Natural killer cell treated with Interleukin-12 subunit alpha and Interleukin-12 subunit beta and Interleukin-15 and Interleukin-18, amount 100 ng/mL, for 72 hours (primary cell): ENCODE results near the gene SLC12A8. TPM values are rescaled to one million over a fixed set of nuclear protein-coding genes. Genes with fewer than 3 reads are reported as not detected.
"Not testable (repeated sequence)": the region's sequence is repeated elsewhere in the genome, so short reads cannot be mapped to it uniquely, and the experiment has no call there.

Experiments
- ATAC-seq, 2 donors: fragments of 150-1000 bp; cut with Tn5 transposase in 1 of 2; sonication (Bioruptor Pico), chemical (Tn5 transposase) in 1 of 2; 2 replicates each; pipeline ENCODE4 v1.10.0; 2021
- DNase-seq: peaks from one replicate; pipeline ENCODE4 v3.0.0; 2022; ENCODE audit warnings: low spot score
- H3K27ac Mint-ChIP-seq, 2 donors: 1 replicate in 1 of 2; 2 replicates in 1 of 2; pipeline ENCODE4 v1.8.0; 2022; ENCODE audit warnings: mixed read lengths in 2 of 2, mild to moderate bottlenecking in 1 of 2, moderate library complexity in 1 of 2
- H3K27me3 Mint-ChIP-seq, 2 donors: 1 replicate in 1 of 2; 2 replicates in 1 of 2; pipeline ENCODE4 v1.8.0; 2022; ENCODE audit warnings: mixed read lengths in 2 of 2
- H3K36me3 Mint-ChIP-seq: one replicate; pipeline ENCODE4 v1.8.0; 2022; ENCODE audit warnings: mixed read lengths
- H3K4me1 Mint-ChIP-seq, 2 donors: 1 replicate in 1 of 2; 2 replicates in 1 of 2; pipeline ENCODE4 v1.8.0; 2022; ENCODE audit warnings: low read depth in 2 of 2, mixed read lengths in 2 of 2, mild to moderate bottlenecking in 1 of 2
- H3K4me3 Mint-ChIP-seq: one replicate; pipeline ENCODE4 v1.8.0; 2022; ENCODE audit warnings: mixed read lengths
- H3K9me3 Mint-ChIP-seq: 2 replicates; pipeline ENCODE4 v1.8.0; 2022; ENCODE audit warnings: mixed read lengths
- total RNA-seq, 2 donors: library from RNA; stranded (reverse); gene quantifications; one replicate each; pipeline ENCODE4 v1.2.3, GENCODE V29; 2022

SLC12A8 gene
- total RNA-seq, 2 donors from 2014 or later = 2.7 to 4.7 TPM

- H3K27me3 Mint-ChIP-seq = no peaks in the 10 kb centered on the region
- H3K4me3 Mint-ChIP-seq = no peak overlapping the region
- no peak for ATAC-seq
- peaks cover 7 to 25% of the 10 kb centered on the region in 2 donors for H3K4me1 Mint-ChIP-seq
- no peak overlapping the region for H3K27ac Mint-ChIP-seq
- H3K36me3 Mint-ChIP-seq = no peaks in the 10 kb centered on the region
- H3K9me3 Mint-ChIP-seq = no peaks in the 10 kb centered on the region
- DNase-seq = no peak
Measured at GRCh38 chr3:125085166-125085565, 127.4 kb downstream of the SLC12A8 start.

DNA sequence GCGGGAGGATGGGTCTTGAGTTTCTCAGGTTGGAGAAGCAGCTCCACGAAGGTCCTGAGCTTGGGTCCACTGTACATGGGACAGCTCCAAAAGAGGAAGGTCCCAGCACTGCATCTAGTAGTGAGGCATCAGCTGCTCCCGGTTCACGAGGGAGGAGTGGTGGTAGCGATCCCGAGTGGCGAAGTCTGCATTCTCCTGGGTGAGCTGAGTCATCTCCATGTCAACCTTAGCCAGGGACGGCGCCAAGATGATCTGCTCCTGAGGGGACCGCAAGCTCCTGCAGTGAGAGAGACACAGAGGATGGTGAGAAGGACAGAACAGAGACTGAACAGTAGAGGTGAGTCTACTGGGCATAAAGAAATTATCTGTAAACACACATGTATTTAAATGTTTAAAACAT, 128.8 kb downstream of the SLC12A8 start:
- ATAC-seq (no peak), DNase-seq (no peak)
- peaks cover 14 to 36% of the 10 kb centered on the region in 2 donors for H3K4me1 Mint-ChIP-seq
- peak overlapping the region in 1 of 2 donors; percentile 80 for H3K27ac Mint-ChIP-seq
- no peak overlapping the region for H3K4me3 Mint-ChIP-seq
- H3K9me3 Mint-ChIP-seq = no peaks in the 10 kb centered on the region
- H3K27me3 Mint-ChIP-seq = no peaks in the 10 kb centered on the region
- H3K36me3 Mint-ChIP-seq = no peaks in the 10 kb centered on the region

- H3K27ac Mint-ChIP-seq = peak overlapping the region in 1 of 2 donors; percentile 42
- not testable (repeated sequence) for H3K36me3 Mint-ChIP-seq
- ATAC-seq = peak in 1 of 2 donors; percentile 88
Measured at GRCh38 chr3:125082339-125082738, 130.2 kb downstream of the SLC12A8 start.

DNA sequence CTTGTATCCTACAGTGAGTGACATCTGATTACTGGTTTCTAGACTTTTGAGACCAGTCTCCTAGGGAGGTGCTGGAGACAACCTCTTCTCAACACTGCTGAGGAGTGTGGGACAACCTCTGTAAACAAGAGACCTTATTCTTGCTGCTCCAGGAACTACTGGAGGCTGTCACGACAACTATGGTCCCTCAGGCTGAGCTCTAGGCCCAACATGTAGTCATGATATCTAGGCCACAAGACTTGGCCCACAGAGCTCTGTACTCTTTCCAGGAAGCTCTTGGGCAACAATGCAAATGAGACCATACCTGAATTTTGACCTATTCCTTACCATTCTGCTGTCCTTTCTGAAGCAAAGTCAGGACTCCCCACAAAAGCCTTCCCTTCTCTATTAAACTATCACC, 132.5 kb downstream of the SLC12A8 start:
- Mint-ChIP-seq H3K4me1 (peaks cover 45 to 66% of the 10 kb centered on the region in 2 donors), H3K36me3 (no peaks in the 10 kb centered on the region), H3K4me3 (no peak overlapping the region), H3K27me3 (no peaks in the 10 kb centered on the region), H3K9me3 (no peaks in the 10 kb centered on the region), H3K27ac (peak overlapping the region in 1 of 2 donors; percentile 76)
- ATAC-seq (peak; percentile 61 to 68), DNase-seq (no peak)

More at GRCh38 chr3:125082339-125082738, 130.2 kb downstream of the SLC12A8 start:
- peak; percentile 65 for DNase-seq
- H3K9me3 Mint-ChIP-seq, H3K4me3 Mint-ChIP-seq, H3K27me3 Mint-ChIP-seq: not testable (repeated sequence)
- peaks cover 26 to 48% of the 10 kb centered on the region in 2 donors for H3K4me1 Mint-ChIP-seq

GRCh38 chr3:125079675-125080045, 132.9 kb downstream of the SLC12A8 start:
- Mint-ChIP-seq H3K27ac (peak overlapping the region in 1 of 2 donors; percentile 76), H3K4me1 (peaks cover 46 to 68% of the 10 kb centered on the region in 2 donors), H3K9me3 (no peaks in the 10 kb centered on the region), H3K27me3 (no peaks in the 10 kb centered on the region), H3K36me3 (no peaks in the 10 kb centered on the region), H3K4me3 (no peak overlapping the region)
- DNase-seq = no peak
- no peak for ATAC-seq

DNA sequence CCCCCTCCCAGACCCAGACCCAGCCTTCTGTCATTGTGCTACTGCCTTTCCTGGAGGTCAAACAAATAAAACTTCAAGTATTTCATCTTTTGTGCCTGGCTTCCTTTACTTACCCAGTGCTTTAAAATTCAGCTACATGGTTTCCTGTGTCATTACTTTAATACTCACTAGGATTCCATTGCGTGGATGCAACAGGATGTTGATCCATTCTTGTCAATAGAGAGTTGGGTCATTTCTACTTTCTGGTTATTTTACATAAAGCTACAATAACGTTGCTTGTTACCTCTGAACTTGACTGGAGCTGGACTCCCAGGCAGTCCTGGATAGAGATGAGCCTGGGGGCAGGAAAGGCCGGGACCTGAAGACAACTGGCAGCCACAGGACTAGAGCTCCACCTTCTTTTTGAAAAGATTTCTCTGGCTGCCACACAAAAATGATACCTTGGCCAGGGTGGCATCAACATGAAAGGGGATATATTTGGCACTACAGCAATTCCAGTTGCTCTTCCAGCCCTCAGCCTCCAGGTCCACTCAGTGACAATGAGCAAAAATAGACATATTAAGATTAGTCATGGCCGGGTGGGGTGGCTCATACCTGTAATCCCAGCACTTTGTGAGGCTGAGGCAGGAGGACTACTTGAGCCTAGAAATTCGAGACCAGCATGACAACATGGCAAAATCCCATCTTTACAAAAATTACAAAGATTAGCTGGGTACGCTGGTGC, 133.4 kb downstream of the SLC12A8 start:
- Mint-ChIP-seq H3K36me3 (no peaks in the 10 kb centered on the region), H3K4me3 (peak overlapping the region; percentile 51), H3K27me3 (no peaks in the 10 kb centered on the region), H3K27ac (peak overlapping the region; percentile 8 to 76), H3K4me1 (peaks cover 46 to 68% of the 10 kb centered on the region in 2 donors), H3K9me3 (no peaks in the 10 kb centered on the region)
- DNase-seq = no peak
- no peak for ATAC-seq

- H3K9me3 Mint-ChIP-seq = no peaks in the 10 kb centered on the region
- ATAC-seq (peak; percentile 25 to 54), DNase-seq (no peak)
- peak overlapping the region in 1 of 2 donors; percentile 76 for H3K27ac Mint-ChIP-seq
- no peak overlapping the region for H3K4me3 Mint-ChIP-seq
- H3K36me3 Mint-ChIP-seq = no peaks in the 10 kb centered on the region
- no peaks in the 10 kb centered on the region for H3K27me3 Mint-ChIP-seq
- peaks cover 46 to 69% of the 10 kb centered on the region in 2 donors for H3K4me1 Mint-ChIP-seq
Measured at GRCh38 chr3:125077864-125078263, 134.7 kb downstream of the SLC12A8 start.

DNA sequence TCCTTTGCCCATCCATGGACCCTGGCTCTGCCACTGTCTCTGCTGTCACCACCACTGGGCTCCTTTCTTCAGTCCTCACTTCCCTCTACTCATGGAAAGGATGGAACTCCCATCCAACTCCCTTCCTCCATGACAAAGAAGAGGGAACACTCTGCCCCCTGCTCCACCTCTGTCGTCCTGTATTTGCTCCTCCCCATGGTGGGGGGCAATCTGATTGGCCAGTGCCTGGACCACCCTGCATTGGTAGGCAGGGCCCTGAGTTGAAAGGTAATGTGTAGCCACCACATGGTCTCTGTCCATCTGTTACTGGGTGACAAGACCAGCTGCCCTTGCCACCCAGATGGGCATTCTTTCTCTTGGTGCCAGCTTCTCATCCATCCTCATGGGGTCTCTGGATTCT, 136.1 kb downstream of the SLC12A8 start:
- Mint-ChIP-seq H3K36me3 (no peaks in the 10 kb centered on the region), H3K4me3 (no peak overlapping the region), H3K4me1 (peaks cover 42 to 59% of the 10 kb centered on the region in 2 donors), H3K9me3 (no peaks in the 10 kb centered on the region), H3K27ac (peak overlapping the region in 1 of 2 donors; percentile 19), H3K27me3 (no peaks in the 10 kb centered on the region)
- no peak for ATAC-seq
- no peak for DNase-seq

DNA sequence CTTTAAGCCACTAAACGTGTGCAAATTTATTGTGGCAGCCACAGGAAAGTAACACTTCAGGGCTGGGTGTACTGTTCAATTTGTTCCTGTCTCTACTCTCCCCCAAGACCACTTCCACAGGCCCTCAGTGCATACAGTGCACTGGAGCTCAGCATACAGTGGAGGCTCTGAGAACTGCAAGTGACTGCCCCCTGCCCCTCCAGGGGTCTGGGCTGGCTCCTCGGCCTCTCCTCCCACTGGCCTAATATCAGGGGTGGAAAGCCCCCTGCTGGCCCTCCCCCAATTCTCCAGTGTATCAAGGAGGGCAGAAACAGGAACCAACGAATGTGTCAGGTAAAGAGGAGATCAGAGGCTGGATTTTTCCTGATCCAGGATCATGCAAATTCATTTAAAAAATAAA, 136.8 kb downstream of the SLC12A8 start:
- no peak for DNase-seq
- H3K4me1 Mint-ChIP-seq = peaks cover 42 to 55% of the 10 kb centered on the region in 2 donors
- no peaks in the 10 kb centered on the region for H3K9me3 Mint-ChIP-seq
- H3K27ac Mint-ChIP-seq = peak overlapping the region in 1 of 2 donors; percentile 19
- no peaks in the 10 kb centered on the region for H3K36me3 Mint-ChIP-seq
- no peaks in the 10 kb centered on the region for H3K27me3 Mint-ChIP-seq
- ATAC-seq = peak in 1 of 2 donors; percentile 37
- H3K4me3 Mint-ChIP-seq = no peak overlapping the region

DNA sequence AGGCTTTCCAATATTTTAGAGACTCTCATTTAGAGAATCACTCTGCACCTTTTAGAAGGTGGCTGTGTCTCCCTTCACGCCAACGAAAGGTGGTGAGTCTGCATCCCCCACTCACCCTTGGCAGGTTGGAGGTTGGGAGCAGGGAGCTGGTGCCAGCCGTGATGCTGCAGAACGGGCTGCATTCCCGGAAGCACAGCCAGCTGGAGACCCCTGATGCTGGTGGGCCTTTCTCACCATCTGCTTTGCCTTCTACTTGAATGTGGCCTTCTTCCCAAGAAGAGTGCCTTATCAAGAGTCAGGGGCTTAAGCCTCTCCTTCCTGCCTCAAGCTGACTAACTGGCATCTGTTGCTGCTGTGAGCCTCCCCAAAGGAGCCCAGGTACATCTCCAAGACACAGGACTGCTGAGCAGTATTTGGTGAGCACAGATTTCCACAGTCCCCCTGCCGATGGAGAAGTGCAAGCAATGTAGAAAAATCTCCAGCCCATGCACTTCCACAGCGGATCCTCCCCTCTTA, 139.1 kb downstream of the SLC12A8 start:
- no peaks in the 10 kb centered on the region for H3K27me3 Mint-ChIP-seq
- no peak overlapping the region for H3K27ac Mint-ChIP-seq
- ATAC-seq (no peak), DNase-seq (no peak)
- H3K4me1 Mint-ChIP-seq = peaks cover 34 to 45% of the 10 kb centered on the region in 2 donors
- no peak overlapping the region for H3K4me3 Mint-ChIP-seq
- H3K9me3 Mint-ChIP-seq = no peaks in the 10 kb centered on the region
- H3K36me3 Mint-ChIP-seq = no peaks in the 10 kb centered on the region

DNA sequence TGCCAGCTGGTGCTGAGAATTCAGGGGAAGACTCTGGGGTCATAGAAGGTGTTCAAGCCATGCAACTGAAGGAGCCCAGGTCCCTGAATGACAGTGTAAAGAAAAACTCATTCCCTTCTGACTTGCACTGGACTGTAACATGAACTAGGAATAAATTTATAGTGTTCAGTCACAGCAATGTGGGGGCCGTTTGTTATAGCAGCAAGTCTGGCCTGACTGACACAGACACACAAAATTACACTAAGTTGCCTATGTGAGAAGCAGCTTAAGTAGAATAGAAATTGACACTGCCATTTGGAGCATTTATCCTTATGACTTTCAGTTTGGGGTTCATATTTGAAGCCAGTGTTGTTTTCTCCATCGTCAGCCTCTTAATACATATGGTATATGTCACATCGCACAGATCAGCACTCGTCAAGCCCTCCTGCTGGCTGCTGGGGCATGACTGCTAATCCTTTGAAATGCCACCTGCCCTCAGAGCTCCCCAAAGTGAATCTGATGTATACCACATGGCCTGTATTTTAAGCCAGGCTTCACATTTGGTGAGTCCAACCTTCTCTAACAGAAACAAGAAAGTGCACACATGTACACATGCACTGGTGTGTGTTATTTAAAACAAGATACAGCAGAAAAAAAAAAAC, 139.7 kb downstream of the SLC12A8 start:
- peaks cover 29 to 39% of the 10 kb centered on the region in 2 donors for H3K4me1 Mint-ChIP-seq
- no peaks in the 10 kb centered on the region for H3K27me3 Mint-ChIP-seq
- H3K9me3 Mint-ChIP-seq = no peaks in the 10 kb centered on the region
- H3K27ac Mint-ChIP-seq = no peak overlapping the region
- ATAC-seq = no peak
- H3K36me3 Mint-ChIP-seq = no peaks in the 10 kb centered on the region
- no peak overlapping the region for H3K4me3 Mint-ChIP-seq
- DNase-seq = no peak

DNA sequence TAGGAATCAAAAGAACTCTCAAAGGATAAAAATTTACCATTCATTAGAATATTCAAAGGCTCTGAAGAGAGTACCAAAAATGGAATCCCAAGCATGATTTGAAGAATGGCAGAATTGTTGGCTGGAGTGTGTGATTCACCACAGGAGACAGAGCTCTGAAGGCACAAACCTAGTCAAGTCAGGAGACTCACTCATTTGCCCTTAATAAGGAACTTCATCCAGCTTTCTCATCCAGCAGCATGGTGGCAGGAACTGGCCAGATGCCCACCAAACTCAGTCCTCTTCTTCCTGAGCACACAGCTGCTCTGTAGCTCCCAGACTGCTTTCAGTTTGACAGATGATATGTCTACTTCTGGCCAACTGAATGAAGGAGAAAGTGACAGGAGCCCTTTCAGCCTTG, 140.2 kb downstream of the SLC12A8 start:
- H3K36me3 Mint-ChIP-seq = no peaks in the 10 kb centered on the region
- H3K27me3 Mint-ChIP-seq = no peaks in the 10 kb centered on the region
- H3K27ac Mint-ChIP-seq = no peak overlapping the region
- ATAC-seq (no peak), DNase-seq (no peak)
- H3K4me3 Mint-ChIP-seq = no peak overlapping the region
- H3K9me3 Mint-ChIP-seq = no peaks in the 10 kb centered on the region
- peaks cover 25 to 33% of the 10 kb centered on the region in 2 donors for H3K4me1 Mint-ChIP-seq

GRCh38 chr3:125069968-125070745, 142.4 kb downstream of the SLC12A8 start:
- H3K36me3 Mint-ChIP-seq = no peaks in the 10 kb centered on the region
- no peaks in the 10 kb centered on the region for H3K27me3 Mint-ChIP-seq
- H3K27ac Mint-ChIP-seq = no peak overlapping the region
- no peak overlapping the region for H3K4me3 Mint-ChIP-seq
- H3K9me3 Mint-ChIP-seq = no peaks in the 10 kb centered on the region
- H3K4me1 Mint-ChIP-seq = peaks cover 7 to 14% of the 10 kb centered on the region in 2 donors
- DNase-seq (no peak), ATAC-seq (no peak)
